NCI-H146 treated with DMSO at 0.1 percent for 48 hours (cell line): ENCODE results near the gene ULK4.

Experiments used
- DNase-seq: peaks from one replicate; lab custom pipeline; 2025; ENCODE audit not compliant: unreplicated experiment; lab: John Stamatoyannopoulos, UW

Gene ULK4

GRCh38 chr3:41277790-41278465 is 684.0 kb downstream of the ULK4 start:
- no peak for DNase-seq

GRCh38 chr3:41276191-41276590 is 685.7 kb downstream of the ULK4 start:
- no peak for DNase-seq

DNA sequence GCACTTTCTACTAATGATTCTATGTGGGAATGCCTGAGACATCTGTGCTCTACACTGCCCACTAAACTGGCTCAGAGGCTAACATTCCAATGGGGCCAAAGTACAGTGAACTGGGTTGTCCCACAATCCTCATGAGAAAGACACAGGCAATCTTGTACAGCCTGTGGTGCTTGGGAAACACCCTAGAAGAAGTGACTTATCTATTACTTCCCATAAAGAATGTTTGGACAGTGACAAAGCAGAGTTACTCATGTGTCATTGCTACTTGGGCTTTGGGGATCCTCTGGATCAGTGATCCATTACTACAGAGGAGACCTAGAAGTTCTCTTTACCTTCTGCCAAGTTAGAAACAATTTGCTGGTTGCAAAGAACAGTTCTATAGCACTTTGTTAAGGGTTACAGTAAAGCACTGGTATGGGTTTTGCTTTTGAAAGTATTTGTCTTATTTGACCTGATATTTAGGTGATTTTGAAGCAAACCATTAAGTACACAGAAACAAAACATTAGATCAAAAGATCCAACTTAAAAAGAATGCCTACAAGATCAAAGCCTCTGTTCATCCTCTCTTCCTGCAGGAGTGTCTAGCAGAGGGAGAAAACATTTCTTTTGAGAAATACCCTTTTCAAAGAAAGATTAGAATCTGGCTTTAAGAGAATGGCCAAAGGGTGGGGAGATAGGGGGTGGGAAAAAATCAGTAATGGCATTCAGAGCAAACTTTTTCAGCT is 686.8 kb downstream of the ULK4 start:
- no peak for DNase-seq

DNA sequence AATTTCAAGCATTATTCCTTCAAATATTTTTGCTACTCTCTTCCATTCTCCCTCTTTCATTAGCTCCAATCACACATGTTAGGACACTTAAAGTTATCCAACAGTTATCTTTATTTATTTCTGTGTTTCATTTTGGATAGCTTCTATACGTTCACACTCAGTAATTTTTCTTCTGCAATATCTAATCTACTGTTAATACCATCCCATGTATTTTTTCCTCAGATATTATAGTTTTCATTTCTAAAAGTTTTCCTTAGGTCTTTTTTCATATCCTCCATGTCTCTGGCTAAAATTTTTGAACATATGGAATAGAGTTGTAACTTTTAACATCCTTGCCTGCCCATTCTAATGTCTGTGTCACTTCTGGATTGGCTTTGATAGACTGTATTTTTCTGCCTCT is 689.2 kb downstream of the ULK4 start:
- DNase-seq, result no peak

DNA sequence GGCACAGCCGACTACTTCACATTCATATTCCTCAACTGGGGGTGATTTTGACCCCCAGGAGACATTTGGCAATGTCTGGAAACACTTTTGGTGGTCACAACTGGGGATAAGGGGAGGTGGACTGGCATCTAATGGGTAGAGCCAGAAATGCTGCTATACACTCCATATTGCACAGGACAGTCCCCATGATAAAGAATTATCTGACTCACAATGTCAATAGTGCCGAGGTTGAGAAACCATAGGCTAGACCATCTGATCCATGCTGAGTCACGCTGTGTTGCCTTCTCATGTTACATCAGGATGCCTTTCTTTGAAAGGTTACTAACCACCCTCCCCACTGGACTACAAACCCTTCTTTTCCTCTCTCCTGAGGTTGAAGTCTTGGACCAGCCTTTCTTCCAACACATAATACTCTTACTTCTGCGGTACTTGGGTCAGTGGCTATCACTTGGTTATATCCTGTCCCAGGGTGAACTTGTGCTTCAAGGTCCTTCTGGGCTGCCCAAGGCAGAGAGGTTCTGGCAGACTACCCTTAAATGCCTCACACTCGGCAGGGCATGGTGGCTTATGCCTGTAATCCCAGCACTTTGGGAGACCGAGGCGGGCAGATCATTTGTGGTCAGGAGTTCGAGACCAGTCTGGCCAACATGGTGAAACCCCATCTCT is 693.8 kb downstream of the ULK4 start:
- peak; percentile 47 for DNase-seq

- DNase-seq, result no peak
These were observed 696.1 kb downstream of the ULK4 start for GRCh38 chr3:41265823-41266273.

DNA sequence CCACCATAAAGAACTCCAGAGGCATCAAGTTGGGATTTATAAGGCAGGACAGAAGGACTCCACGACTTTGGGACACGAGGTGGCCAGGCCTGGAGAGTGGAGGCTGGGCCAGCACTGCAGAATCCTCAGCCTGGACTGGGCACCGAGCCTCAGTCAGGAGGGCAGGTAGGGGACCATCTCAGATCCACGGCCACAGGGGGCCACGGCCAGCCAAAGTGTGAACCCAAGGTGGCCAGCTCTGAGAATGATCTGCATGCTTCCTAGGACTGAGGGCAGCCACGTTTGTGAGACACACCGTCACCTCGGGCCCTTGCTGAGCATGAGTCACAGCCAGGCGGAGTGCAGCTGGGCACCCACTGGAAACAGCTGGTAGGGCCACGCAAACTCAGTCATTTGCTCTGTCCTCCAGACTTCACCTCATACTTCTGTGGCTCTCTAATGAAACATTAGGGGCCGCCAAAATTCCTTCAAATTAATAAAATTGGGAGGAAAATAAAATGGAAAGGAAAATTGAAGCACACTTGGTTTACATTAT is 696.8 kb downstream of the ULK4 start:
- DNase-seq, result no peak

DNA sequence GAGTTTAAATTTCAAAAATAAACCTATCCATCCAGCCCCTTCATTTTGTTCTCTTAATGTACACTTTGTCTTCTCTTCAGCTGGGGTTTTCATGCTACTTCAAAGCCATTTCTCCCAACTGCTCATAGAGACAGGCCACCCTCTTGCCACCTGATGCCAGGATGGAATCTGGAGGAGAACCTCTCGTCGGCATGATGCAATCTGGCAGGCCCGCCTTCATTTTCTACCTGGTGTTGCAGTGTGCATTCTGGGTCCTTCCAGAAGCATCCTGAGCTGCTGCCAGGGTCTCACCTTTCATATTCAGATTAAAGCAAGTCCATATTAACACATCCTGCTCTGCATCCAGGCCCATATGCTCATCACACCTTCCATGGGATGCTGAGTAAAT is 701.8 kb downstream of the ULK4 start:
- DNase-seq, result no peak

DNA sequence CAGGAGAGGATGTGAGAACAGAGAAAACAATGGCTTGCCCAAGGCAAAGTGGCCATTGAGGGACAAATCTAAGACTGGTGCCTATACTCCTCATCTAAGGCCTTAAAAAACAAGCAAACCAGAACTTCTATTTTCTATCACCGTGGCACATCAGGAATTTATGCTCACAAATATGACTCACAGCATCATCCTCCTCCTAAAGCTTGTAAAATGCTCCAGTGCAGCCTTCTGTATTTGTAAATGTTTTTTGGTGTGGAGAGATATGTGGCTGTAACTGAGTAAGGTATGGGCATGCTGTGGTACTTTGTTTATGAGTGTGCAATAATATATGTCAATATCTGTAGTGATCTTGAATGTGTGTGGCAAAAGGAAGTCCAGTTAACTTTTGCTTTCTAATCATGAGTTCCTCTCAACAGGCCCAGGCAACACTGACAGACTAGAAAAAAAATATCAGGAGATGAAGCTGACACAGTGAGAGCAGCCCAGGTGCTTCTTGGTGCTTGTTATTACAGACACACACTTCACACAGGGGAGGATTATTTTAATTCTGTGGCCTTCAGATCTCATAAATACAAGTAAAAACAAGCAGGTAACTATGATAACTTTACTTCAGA is 702.3 kb downstream of the ULK4 start:
- DNase-seq, result no peak

DNA sequence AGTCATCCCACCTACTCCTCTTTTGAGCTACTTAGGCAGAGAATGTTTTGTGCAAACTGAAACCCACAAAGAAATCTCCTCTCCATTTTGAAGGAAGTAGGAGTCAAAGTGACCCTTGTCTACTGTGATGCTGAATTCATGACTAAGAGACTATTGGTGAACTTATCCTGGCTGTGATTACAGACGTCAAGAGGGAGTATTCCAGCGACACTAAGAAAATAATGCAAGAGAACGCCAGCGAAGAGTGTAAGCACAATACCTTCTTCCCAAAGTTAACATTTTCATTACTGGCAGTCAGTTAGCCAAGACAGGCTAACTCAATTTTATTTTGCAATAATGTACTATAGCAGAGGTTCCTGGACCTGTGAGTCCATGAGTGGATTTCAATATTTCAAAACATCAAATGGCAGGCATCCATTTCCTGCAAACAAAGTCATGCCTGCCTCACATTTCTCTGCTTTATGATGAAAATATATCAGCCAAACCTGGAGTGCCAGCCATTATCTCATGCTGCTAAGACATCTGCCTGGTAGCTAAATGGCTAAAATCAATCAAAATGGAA is 703.6 kb downstream of the ULK4 start:
- no peak for DNase-seq

DNA sequence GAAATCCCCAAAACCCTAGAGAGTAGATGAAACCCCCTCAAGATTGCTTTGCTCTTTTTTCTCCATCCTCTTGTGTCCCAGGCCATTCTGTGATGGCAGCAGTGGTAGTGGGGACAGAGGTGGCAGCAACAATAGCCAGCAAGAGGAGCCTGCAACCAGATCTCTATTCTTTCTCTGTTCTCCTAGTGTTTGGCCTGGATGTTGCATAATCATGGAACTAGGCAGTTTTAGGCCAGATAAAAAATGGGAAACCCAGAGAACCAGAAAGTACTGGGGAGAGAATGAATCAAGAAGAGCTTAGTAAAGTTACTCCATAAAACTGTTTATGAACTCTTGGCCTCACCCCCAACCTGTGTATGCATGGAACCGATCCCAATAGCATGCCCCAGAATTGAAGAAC is 710.3 kb downstream of the ULK4 start:
- DNase-seq, result no peak

DNA sequence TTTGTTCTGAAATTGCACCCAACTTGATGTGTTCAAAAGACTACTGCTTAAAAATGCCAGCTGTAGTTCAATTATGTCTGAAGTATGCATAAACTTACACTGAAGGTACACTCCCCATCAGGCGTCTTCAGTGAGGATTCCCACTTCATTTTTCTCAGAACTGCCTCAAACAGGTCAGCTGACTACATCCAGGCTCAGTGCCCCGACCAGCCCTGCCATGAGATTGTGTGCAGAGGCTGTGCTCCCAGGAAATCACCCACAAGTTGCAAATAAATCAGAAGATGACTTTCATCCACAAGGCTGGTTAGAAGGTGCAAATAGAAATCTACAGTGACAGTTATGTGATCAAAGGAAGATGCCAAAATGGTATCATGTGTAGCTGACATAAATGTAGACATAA is 711.1 kb downstream of the ULK4 start:
- DNase-seq, result no peak

DNA sequence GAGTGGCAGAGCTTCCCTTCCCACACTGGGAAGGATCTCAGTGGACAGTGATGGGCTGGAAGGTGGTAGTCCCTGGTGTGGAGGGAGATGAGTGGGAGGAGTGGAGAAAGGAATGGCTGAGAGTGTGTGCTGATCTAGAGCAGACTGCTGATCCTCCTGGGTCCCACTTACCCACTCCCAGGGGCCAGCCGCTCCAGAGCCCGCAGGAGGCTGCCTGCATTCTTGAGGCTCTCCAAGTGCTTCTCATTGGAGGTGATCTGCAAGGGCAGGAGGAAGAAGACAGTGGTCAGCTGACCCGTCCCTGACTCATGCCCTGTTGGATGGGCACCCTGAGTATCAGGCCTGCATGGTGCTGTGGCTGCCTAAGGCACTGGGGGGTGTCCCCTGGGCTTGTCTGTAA is 712.6 kb downstream of the ULK4 start:
- DNase-seq, result no peak

DNA sequence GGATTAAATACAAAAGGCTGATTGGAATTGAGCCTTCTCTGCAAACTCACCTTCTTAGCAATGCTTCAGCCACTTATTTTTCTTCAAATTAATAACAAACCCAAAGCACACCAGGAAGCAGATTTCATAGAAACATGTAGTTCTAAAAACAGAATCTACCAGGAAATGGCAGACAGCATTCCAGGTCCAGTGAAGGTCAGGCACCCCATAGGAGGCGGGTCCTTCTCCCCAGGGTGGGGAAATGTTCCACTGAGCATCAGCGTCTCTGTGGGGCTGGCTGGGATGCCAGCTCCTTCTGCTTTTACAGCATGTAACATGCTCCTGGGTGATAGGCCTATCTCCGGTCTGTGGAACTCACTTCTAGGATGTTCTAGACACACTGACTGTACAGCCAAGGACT is 713.4 kb downstream of the ULK4 start:
- no peak for DNase-seq

DNA sequence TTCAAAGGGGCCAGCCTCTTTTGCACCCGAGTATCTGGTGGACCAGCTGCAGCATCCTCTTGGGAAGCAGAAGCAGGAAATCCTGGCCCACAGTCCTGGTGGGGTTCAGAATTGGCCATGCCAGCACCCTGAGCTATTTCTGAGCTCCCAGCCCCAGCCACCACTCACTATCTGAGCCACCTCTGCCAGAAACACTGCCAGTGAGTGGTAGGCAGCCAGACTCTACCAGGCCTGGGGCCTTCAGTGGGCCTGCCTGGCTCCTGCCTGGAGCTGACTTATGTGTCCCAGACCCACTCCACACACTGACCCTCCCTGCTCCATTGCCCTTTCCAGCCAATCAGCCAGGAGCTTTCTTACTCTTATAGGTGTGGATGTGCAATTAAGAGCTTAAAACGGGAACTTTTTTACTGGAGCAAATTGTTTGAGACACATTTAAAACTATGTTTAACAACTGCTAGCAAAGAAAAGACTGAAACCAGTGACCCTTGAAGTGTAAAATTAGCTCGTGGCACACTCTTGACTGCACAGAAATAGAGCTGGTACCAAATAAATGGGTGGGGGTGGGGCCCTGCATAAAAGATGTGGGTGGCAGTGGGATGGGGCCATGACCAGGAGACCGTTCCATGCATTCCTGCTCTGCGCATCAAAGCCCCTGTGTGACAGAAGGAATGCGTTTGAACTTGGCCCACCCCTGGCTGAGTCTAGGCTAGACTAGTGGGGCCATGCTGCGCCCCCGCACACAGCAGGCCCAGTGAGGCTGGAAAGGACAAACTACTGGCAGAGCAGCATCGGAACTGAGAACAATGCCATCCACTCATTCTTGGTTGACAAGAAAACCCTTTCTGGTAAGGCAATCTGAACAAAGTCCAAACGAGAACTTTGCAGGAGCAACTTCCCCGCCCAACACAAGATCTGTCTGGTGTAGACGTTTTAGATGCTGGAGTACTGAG is 714.6 kb downstream of the ULK4 start:
- no peak for DNase-seq

- no peak for DNase-seq
These were observed 717.1 kb downstream of the ULK4 start for GRCh38 chr3:41244620-41245336.

GRCh38 chr3:41243183-41243582 is 718.7 kb downstream of the ULK4 start:
- no peak for DNase-seq

- DNase-seq, result no peak
These were observed 719.9 kb downstream of the ULK4 start for GRCh38 chr3:41241800-41242571.

- DNase-seq, result no peak
These were observed 720.7 kb downstream of the ULK4 start for GRCh38 chr3:41241161-41241560.
